ENCODE results near the gene RIMS1. TPM values are rescaled to one million over a fixed set of nuclear protein-coding genes. Genes with fewer than 3 reads are reported as not detected.

The RIMS1 gene
- total RNA-seq, 4 donors from 2014 or later: 0.63 to 2.4 (median 1.6) TPM

- TF ChIP-seq CTCF (IDR thresholded peaks at IDR 0.05): no peak
- ATAC-seq (ENCODE audit: low FRiP score): no peak
Measured at GRCh38 chr6:72132851-72133250, 246.5 kb downstream of the RIMS1 start.

GRCh38 chr6:72133324-72133723 is 247.0 kb downstream of the RIMS1 start:
- no peak for ATAC-seq (ENCODE audit: low FRiP score)
- no peak for TF ChIP-seq CTCF (IDR thresholded peaks at IDR 0.05)
- DNase-seq (ENCODE audit: low spot score): no peak

More at GRCh38 chr6:72132851-72133250, 246.5 kb downstream of the RIMS1 start:
- no peak for DNase-seq (ENCODE audit: low spot score)

- DNase-seq (ENCODE audit: low spot score) (no peak), ATAC-seq (ENCODE audit: low FRiP score) (no peak)
- no peak for TF ChIP-seq CTCF (IDR thresholded peaks at IDR 0.05)
Measured at GRCh38 chr6:72140795-72141194, 254.4 kb downstream of the RIMS1 start.

- DNase-seq (ENCODE audit: low spot score) (no peak), ATAC-seq (ENCODE audit: low FRiP score) (no peak)
- TF ChIP-seq CTCF (IDR thresholded peaks at IDR 0.05): no peak
Measured at GRCh38 chr6:72149715-72150114, 263.4 kb downstream of the RIMS1 start.

GRCh38 chr6:72151742-72152141 is 265.4 kb downstream of the RIMS1 start:
- no peak for ATAC-seq (ENCODE audit: low FRiP score)
- no peak for DNase-seq (ENCODE audit: low spot score)
- TF ChIP-seq CTCF (IDR thresholded peaks at IDR 0.05): no peak

GRCh38 chr6:72175916-72176315 is 289.6 kb downstream of the RIMS1 start:
- DNase-seq (ENCODE audit: low spot score) (no peak), ATAC-seq (ENCODE audit: low FRiP score) (no peak)
- TF ChIP-seq CTCF (IDR thresholded peaks at IDR 0.05): no peak

GRCh38 chr6:72182337-72183246 is 296.2 kb downstream of the RIMS1 start:
- ATAC-seq (ENCODE audit: low FRiP score): peak; percentile 92
- TF ChIP-seq CTCF (IDR thresholded peaks at IDR 0.05): no peak
- DNase-seq (ENCODE audit: low spot score): no peak
